HG03354 (cell line): Measurements from ENCODE around the gene GRPEL1.

ENCODE experiments used
- ATAC-seq: cut with Tn5 transposase; IDR thresholded peaks from one replicate; pipeline ENCODE4 v1.9.1; 2021; ENCODE audit warnings: mild to moderate bottlenecking; ENCODE audit not compliant: unreplicated experiment, poor library complexity, severe bottlenecking

Gene GRPEL1

DNA sequence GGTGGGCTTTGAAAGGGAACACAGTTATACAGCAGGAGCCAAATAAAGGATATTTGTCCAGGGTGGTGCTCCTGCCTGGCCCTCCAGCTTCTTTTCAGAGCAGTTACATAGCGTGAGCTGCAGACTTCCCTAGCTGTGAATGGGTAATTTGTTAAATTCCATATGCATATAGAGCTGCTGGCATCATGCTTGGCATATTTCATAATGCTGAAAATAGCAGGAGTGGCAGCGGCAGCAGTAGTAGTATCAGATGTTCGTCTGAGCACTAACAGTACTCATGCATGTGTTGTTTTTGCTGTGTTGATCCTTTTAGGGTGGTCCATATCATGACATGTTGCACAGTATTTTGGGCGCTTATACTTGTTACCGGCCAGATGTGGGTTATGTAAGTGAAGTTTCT, 58.3 kb downstream of the GRPEL1 start:
- no peak for ATAC-seq
